Gastroesophageal sphincter (tissue), 4 donors: ENCODE data around the gene A2M. TPM values are rescaled to one million over a fixed set of nuclear protein-coding genes. Genes with fewer than 3 reads are reported as not detected.

Experiments
- ATAC-seq: fragments of 150-250 bp; one replicate; pipeline ENCODE4 v1.9.1; 2016; ENCODE audit warnings: mild to moderate bottlenecking, moderate library complexity
- H3K27ac ChIP-seq, 4 donors: fragments of 200-600 bp; sonication (generic) in 3 of 4; 1 replicate in 3 of 4; 2 replicates in 1 of 4; pipeline ENCODE4 v1.5.1; 2016 to 2019
- H3K27me3 ChIP-seq: fragments of 200-600 bp; sonication (generic); one replicate; pipeline ENCODE4 v1.5.1; 2019
- H3K36me3 ChIP-seq, 2 donors: fragments of 200-600 bp; sonication (generic); one replicate each; pipeline ENCODE4 v1.5.1; 2019; ENCODE audit warnings: control low read depth in 1 of 2
- H3K4me1 ChIP-seq, 3 donors: fragments of 200-600 bp; sonication (generic); 1 replicate in 2 of 3; 2 replicates in 1 of 3; pipeline ENCODE4 v1.5.1; 2016 to 2019; ENCODE audit warnings: control low read depth in 2 of 3
- H3K4me3 ChIP-seq, 2 donors: fragments of 200-600 bp; sonication (generic); one replicate each; pipeline ENCODE4 v1.5.1; 2019; ENCODE audit warnings: mild to moderate bottlenecking in 1 of 2, moderate library complexity in 1 of 2
- H3K9me3 ChIP-seq, 3 donors: fragments of 200-600 bp; sonication (generic); one replicate each; pipeline ENCODE4 v1.5.1; 2017 to 2019; ENCODE audit warnings: control low read depth in 2 of 3
- CTCF ChIP-seq, 4 experiments: fragments of 200-600 bp in 2 of 4; fragments of 450-650 bp in 2 of 4; sonication (generic) in 1 of 4; IDR thresholded peaks; one replicate each; pipeline ENCODE4 v1.5.1; 2017 to 2019; ENCODE audit warnings: antibody characterized with exemption in 4 of 4, mild to moderate bottlenecking in 2 of 4, moderate library complexity in 2 of 4
- EP300 ChIP-seq: sonication (generic); formaldehyde crosslinking; IDR thresholded peaks from one replicate; pipeline ENCODE4 v1.6.1; 2017; ENCODE audit warnings: antibody characterized with exemption, mild to moderate bottlenecking
- POLR2A ChIP-seq, 2 donors: fragments of 450-650 bp; IDR thresholded peaks; one replicate each; pipeline ENCODE4 v1.6.1; 2017; ENCODE audit warnings: antibody characterized with exemption in 2 of 2, mild to moderate bottlenecking in 2 of 2, moderate library complexity in 1 of 2
- POLR2AphosphoS5 ChIP-seq: sonication (generic); formaldehyde crosslinking; IDR thresholded peaks from one replicate; pipeline ENCODE4 v1.6.1; 2017; ENCODE audit warnings: antibody characterized with exemption
- WGBS, 2 donors: methylation state at CpG; one replicate each; pipeline ENCODE4 v1.1.5; 2018; ENCODE audit warnings: low coverage in 1 of 2; 5-methylcytosine and 5-hydroxymethylcytosine counted together
- total RNA-seq, 4 donors: library from RNA; depleted of rRNA; stranded (reverse); fragments of >200 nt; gene quantifications; one replicate each; pipeline ENCODE4 v1.1.0, GENCODE V29; 2016

A2M gene
- total RNA-seq, 4 donors from 2014 or later = 268 to 632 (median 588) TPM

DNA sequence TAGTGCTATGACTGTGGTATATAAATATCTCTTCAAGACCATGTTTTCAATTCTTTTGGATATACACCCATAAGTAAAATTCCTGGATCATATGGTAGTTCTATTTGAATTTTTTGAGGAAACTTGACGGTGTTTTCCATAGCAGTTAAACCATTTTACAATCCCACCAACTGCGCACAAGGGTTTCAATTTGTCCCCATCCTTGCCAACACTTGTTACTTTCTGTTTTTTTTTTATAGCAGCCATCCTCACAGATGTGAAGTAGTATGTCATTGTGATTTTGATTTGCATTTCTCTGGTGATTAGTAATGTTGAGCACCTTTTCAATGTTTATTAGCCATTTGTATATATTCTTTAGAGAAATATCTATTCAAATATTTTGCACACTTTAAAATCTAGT lies 14.5 kb upstream of the A2M start:
- Histone ChIP-seq H3K36me3 (no peaks in the 10 kb centered on the region), H3K9me3 (no peaks in the 10 kb centered on the region), H3K4me3 (no peak overlapping the region), H3K27ac (no peak overlapping the region), H3K4me1 (no peaks in the 10 kb centered on the region), H3K27me3 (no peaks in the 10 kb centered on the region)
- no peak for ATAC-seq
- TF ChIP-seq POLR2AphosphoS5 = no peak
- no peak for TF ChIP-seq CTCF (IDR thresholded peaks at IDR 0.05)
- TF ChIP-seq EP300 = no peak
- no peak for TF ChIP-seq POLR2A (IDR thresholded peaks at IDR 0.05)
- 68 to 79% methylated on average over 2 of the region's 2 CpGs for WGBS, 2 donors

- no peaks in the 10 kb centered on the region for H3K27me3 ChIP-seq
- H3K4me1 ChIP-seq = peaks cover 0 to 15% (median 0%) of the 10 kb centered on the region in 3 donors
- ATAC-seq = no peak
- TF ChIP-seq POLR2A (IDR thresholded peaks at IDR 0.05) (no peak), POLR2AphosphoS5 (no peak), EP300 (no peak), CTCF (IDR thresholded peaks at IDR 0.05) (no peak)
- H3K27ac ChIP-seq = no peak overlapping the region
- no peaks in the 10 kb centered on the region for H3K9me3 ChIP-seq
- WGBS, 2 donors = 93 to 94% methylated on average over 6 to 7 of the region's 36 CpGs
- no peak overlapping the region for H3K4me3 ChIP-seq
- H3K36me3 ChIP-seq = no peaks in the 10 kb centered on the region
Observed at GRCh38 chr12:9127936-9128663, 12.4 kb upstream of the A2M start.

DNA sequence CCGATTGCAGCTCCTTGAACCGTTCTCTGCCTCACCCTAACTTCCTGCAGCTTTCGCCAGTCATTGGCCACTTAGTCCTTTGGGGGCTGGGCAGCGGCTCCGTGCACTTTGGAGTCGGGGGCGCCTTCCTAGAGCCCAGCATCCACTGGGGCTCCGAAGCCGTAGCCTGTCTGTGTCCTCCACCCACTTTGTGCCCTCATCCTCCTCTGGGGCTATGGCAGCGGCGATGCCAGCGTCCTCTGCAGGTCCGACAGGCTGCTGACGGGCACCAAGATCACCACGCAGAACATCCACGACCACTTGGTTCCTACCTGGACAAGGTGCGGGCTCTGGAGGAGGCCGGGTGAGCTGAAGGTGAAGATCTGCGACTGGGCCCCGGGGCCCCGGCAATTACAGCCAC lies 11.8 kb upstream of the A2M start:
- WGBS, 2 donors = 94% methylated on average over 6 of the region's 21 CpGs; no CpG with 5 or more reads in 1 of the 2 donors
- no peak for TF ChIP-seq POLR2A (IDR thresholded peaks at IDR 0.05)
- TF ChIP-seq POLR2AphosphoS5 = no peak
- no peak for TF ChIP-seq EP300
- no peak for TF ChIP-seq CTCF (IDR thresholded peaks at IDR 0.05)
- H3K4me3 ChIP-seq = no peak overlapping the region
- peaks cover 0 to 21% (median 0%) of the 10 kb centered on the region in 3 donors for H3K4me1 ChIP-seq
- no peaks in the 10 kb centered on the region for H3K27me3 ChIP-seq
- no peak for ATAC-seq
- H3K9me3 ChIP-seq = no peaks in the 10 kb centered on the region
- no peaks in the 10 kb centered on the region for H3K36me3 ChIP-seq
- H3K27ac ChIP-seq = no peak overlapping the region

GRCh38 chr12:9124383-9125031 lies 8.8 kb upstream of the A2M start:
- TF ChIP-seq EP300 = no peak
- no peak for TF ChIP-seq POLR2AphosphoS5
- TF ChIP-seq CTCF (IDR thresholded peaks at IDR 0.05) = no peak
- no peak for TF ChIP-seq POLR2A (IDR thresholded peaks at IDR 0.05)
- ATAC-seq = no peak
- H3K9me3 ChIP-seq = no peaks in the 10 kb centered on the region
- peak overlapping the region in 1 of 2 donors; percentile 32 for H3K4me3 ChIP-seq
- peaks cover 0 to 43% (median 0%) of the 10 kb centered on the region in 3 donors for H3K4me1 ChIP-seq
- H3K27me3 ChIP-seq = no peaks in the 10 kb centered on the region
- H3K36me3 ChIP-seq = no peaks in the 10 kb centered on the region
- WGBS, 2 donors = 100% methylated on average over 1 of the region's 16 CpGs; no CpG with 5 or more reads in 1 of the 2 donors
- peak overlapping the region in 3 of 4 donors; percentile 68 to 71 (median 70) for H3K27ac ChIP-seq
